Activated gamma-delta T cell treated with anti-CD3 and anti-CD28 coated beads, Interleukin-2, amount 50 U/mL, for 16 hours (primary cell): ENCODE measurements around the gene NKTR.

Experiments
- DNase-seq: peaks from one replicate; pipeline ENCODE4 v3.0.0-alpha.2; 2020; ENCODE audit warnings: low read depth

NKTR gene

DNA sequence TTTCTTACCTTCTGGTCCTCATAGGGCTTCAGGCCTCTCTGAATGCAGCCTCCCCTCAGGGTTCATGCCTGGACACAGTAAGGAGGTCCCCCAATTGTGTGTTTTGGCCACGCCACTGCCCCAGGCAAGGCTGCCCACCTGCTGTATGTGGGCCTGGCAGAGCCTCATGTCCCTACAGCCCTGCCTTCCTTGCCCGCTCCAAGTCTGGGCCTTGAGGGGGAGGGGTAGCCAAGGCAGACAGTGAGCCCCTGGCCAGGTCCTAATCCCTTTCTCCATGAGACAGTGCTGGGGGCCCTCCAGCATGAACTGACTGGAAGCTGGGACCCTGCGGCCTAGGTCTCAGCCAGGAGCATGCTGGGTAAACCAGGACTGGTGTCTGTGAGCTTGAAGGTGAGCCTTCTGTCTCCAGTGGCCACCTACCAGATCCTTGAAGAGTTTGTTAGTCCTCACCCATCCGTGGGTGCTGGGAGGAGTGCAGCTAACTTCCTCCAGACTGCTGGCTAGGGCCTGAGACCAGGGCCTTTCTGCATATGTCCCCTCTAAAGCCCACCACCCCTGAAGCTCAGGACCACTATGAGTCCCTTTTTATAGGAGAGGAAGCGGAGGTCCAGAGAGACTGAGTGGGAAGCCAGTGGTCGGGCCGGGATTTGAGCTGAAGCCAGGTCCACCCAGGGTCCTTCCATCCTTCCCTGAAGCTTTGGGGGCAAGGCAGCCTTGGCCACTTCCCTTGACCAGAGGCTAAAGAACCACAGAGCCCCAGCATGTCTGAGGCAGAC lies 61.7 kb downstream of the NKTR start:
- no peak for DNase-seq

- DNase-seq, result no peak
Observed at GRCh38 chr3:42662813-42663535, 62.5 kb downstream of the NKTR start.

DNA sequence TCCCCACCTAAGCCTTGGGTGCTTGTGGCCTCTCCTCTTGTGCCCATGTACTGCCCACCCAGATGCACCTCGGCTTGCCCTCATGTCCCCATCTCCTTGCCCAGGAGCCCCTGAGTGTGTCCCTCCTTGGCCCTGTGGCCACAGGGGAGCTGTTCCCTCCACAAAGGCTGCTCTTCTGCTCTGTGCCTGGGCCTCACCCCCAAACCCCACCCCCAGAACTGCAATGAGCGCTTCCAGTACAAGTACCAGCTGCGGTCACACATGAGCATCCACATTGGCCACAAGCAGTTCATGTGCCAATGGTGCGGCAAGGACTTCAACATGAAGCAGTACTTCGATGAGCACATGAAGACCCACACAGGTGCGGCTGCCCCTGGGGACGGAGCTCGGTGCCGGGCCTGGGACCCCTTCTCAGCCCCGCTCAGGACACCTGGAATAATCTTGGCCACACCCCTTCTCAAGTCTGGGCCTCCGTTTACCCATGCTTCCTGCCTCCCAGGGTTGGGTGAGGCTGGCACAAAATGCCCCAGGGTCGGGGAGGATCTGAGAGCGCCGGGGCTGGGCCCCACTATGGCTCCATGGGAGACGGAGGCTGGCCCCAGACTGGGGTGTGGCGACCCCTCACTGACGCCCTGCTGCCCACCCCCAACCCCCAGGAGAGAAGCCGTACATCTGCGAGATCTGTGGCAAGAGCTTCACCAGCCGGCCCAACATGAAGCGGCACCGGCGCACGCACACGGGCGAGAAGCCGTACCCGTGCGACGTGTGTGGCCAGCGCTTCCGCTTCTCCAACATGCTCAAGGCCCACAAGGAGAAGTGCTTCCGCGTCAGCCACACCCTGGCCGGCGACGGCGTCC lies 63.3 kb downstream of the NKTR start:
- DNase-seq, result no peak

GRCh38 chr3:42664438-42664803 lies 63.9 kb downstream of the NKTR start:
- DNase-seq, result no peak

- no peak for DNase-seq
Observed at GRCh38 chr3:42665050-42665878, 64.8 kb downstream of the NKTR start.

GRCh38 chr3:42666022-42666421 lies 65.5 kb downstream of the NKTR start:
- DNase-seq, result no peak

- DNase-seq, result no peak
Observed at GRCh38 chr3:42666577-42666998, 66.1 kb downstream of the NKTR start.

DNA sequence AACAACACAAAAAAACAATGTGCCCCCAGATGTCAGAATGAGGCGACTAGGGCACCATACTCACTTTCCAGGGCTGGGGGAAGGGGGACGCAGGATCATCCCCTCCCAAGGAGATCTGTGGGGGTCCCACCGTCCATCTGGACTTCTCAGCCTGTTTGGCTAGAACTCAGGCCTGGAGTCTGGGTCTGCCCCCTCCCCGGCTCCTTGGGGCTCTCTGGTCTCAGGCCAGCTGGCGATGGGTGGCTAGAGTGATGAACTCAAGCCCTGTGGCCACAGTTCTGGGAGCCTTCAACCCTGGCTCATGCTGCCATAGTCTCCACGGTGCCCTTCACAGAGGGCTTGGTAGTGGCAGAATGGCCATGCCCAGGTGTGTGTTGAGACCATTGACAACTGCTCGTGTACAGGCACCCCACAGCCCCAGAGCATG lies 66.6 kb downstream of the NKTR start:
- DNase-seq, result no peak

DNA sequence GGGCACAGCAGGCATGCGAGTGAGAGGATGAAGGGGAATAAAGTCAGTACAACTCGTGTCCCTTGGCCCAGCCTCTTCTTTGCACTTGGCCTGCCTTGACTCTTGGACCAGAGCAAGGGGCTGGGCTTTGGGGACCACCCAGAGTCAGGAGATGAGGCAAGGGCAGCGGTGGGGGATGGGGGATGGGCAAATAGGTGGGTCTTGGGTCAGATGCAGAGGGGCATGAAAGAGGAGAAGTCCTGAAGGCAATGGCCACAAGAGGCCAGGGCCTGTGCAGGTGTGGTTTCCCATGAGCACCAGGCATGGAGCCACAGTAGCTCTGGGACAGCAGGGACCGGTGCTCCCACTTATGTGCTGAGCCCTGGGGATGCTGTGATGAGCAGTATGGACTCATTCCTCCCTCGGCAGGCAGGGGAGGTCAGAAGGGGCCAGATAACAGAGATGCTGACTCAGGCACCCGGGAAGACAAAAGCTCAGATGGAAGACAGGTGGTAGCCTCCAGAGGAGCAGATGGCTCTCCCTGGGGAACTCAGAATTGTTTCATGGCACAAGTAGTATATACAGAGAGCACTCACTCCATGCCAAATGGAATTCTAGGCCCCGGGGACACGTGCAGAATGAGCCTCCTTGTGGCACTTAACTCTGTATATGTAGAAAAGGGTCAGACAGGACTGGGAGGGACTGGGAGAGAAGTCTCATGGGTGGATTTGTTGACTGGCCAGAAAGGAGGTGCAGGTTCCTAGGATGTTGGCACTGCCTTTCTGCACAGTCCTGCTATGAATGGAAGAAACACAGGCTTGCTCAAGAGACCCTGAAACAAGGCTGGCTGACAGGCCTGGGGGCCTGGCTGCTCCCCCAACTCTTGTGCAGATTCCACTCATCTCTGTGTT lies 67.3 kb downstream of the NKTR start:
- no peak for DNase-seq

DNA sequence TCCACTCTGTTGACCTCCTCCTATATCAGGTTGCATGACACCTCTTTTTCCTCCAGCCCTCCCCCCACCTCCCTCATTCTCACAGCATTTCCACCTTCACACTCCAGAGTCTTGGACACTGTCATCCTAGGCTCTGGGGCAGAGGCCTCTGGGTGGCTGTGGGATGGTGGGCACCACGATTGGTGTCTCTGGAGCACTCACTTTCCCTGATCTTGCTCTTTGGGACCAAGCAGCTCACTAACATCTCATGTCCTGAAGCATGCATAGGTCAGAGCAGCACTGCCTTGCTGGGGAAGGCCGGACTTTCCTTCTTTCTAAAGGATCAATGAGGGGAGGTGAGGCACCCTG lies 67.9 kb downstream of the NKTR start:
- DNase-seq, result no peak

GRCh38 chr3:42668793-42669217 lies 68.3 kb downstream of the NKTR start:
- no peak for DNase-seq

GRCh38 chr3:42670051-42670576 lies 69.6 kb downstream of the NKTR start:
- DNase-seq, result no peak

- no peak for DNase-seq
Observed at GRCh38 chr3:42670670-42671069, 70.2 kb downstream of the NKTR start.

DNA sequence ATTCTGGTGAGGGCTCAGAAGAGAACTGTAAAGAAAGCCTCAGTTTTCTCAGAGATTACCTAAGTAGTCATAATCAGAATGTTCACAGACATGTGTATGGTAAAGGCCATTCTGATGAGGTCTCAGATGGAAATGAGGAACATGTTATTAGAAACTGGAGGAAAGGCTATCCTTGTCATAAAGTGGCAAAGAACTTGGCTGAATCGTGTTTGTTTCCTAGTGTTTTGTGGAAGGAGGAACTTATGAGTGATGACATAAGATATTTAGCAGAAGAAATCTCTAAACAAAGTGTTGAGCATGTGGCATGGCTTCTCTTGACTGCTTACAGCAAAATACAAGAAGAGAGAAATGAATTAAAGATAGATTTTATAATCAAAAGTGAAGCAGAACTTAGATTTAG lies 72.0 kb downstream of the NKTR start:
- no peak for DNase-seq

DNA sequence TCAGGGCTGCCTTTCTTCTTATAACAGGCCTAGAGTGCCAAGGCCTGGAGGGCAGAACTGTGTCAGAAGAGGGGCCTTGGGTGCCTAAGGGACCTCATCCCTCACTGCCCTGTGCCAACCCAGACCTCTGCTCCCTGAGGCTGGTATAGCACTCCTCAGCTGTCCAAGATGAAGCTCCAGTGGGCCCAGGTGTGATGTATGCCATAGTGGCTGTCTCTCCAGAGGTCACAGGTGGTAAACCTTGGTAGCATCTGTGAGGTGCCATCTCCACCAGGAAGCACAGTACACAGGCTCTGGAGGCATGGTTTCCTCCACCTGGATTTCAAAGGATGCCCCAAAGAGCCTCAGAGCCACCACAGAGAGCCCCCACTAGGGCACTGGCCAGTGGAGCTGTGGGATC lies 72.6 kb downstream of the NKTR start:
- no peak for DNase-seq

- DNase-seq, result no peak
Observed at GRCh38 chr3:42674146-42674545, 73.7 kb downstream of the NKTR start.

DNA sequence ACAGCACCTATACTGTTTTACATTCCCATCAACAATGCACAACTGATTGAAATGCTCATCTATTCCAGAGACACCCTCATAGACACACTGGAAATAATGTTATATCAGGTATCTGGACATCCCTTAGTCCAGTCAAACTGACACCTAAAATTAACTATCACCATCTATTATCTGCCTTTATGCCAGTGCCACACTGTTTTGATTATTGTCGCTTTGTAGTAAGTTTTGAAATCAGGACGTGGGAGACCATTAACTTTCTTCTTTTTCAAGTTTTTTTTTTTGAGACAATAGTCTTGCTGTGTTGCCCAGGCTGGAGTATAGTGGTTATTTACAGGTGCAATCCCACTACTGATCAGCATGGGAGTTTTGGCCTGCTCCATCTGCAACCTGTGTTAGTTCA lies 75.4 kb downstream of the NKTR start:
- DNase-seq, result no peak

DNA sequence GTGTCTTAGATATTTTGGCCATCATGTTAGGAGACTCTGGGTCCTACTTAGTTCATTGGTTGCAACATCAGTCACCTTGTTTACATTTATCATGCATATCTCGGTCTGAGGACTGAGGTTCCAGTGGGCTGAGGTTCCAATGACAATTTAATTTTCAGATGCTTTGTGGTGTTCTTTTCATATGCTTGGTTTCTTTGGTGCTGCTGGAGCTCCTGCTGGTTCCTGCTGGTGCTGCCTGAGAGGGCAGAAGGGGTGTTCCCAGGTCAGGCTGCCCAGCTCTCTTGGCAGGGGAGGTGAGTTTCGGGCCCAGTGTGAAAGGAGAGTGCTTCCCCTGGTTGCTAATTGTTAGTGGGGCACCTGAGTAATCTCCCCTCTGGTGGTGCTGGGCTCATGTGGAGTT lies 78.0 kb downstream of the NKTR start:
- DNase-seq, result no peak

DNA sequence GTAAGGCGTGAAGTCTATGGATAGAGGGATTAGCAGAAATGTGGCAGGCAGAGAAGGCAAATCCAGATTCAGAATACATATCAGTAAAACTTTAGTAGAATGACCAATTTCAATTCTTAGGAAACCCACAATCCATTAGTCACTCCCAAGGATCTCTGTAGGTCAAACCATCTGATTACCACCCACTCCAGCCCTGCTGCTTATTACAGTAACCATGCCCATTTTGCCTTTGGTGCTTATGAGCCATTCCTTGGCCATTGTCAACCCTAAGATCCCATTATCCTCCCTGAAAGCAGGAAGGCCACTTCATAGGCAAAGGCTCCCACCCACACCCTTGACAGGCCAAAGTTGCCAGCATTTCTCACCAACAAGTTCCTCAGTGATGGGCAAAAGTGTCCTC lies 79.8 kb downstream of the NKTR start:
- no peak for DNase-seq

- no peak for DNase-seq
Observed at GRCh38 chr3:42680806-42681205, 80.3 kb downstream of the NKTR start.
